Measurements from ENCODE around the gene WWOX. TPM values are rescaled to one million over a fixed set of nuclear protein-coding genes. Genes with fewer than 3 reads are reported as not detected.
"Not testable (repeated sequence)": the region's sequence is repeated elsewhere in the genome, so short reads cannot be mapped to it uniquely, and the experiment has no call there.

WWOX gene
- 8.6 TPM for total RNA-seq
- long read RNA-seq, partial matches to known transcripts: 0 of 10 reads
- long read RNA-seq, other reads (novel, unspliced or antisense): 10 of 10 reads

GRCh38 chr16:78099271-78100111, at the start of gene WWOX:
WWOX (plus strand) TSS chr16:78099654.
- intact Hi-C loops (cut with DNase I): loop anchor here (10.0 kb wide), 1 partner anchor 425 kb away; no protein-coding TSS in a partner anchor
- peak; percentile 97 for DNase-seq (ENCODE audit: low spot score)

- DNase-seq (ENCODE audit: low spot score): no peak
- intact Hi-C loops (cut with DNase I): no loop called here
Measured at GRCh38 chr16:78050734-78051400, 48.6 kb upstream of the WWOX start.

- intact Hi-C loops (cut with DNase I): no loop called here
Measured at GRCh38 chr16:78057803-78058564, 41.5 kb upstream of the WWOX start.

GRCh38 chr16:78059806-78060205, 39.6 kb upstream of the WWOX start:
- intact Hi-C loops (cut with DNase I); DNase-seq (ENCODE audit: low spot score): not testable (repeated sequence)

More at GRCh38 chr16:78057803-78058564, 41.5 kb upstream of the WWOX start:
- no peak for DNase-seq (ENCODE audit: low spot score)

- DNase-seq (ENCODE audit: low spot score): no peak
- intact Hi-C loops (cut with DNase I): no loop called here
Measured at GRCh38 chr16:78060295-78060694, 39.2 kb upstream of the WWOX start.

GRCh38 chr16:78060809-78061208, 38.6 kb upstream of the WWOX start:
- intact Hi-C loops (cut with DNase I): no loop called here
- no peak for DNase-seq (ENCODE audit: low spot score)

- no peak for DNase-seq (ENCODE audit: low spot score)
- intact Hi-C loops (cut with DNase I): no loop called here
Measured at GRCh38 chr16:78065319-78065718, 34.1 kb upstream of the WWOX start.

- intact Hi-C loops (cut with DNase I): no loop called here
Measured at GRCh38 chr16:78069913-78070312, 29.5 kb upstream of the WWOX start.

GRCh38 chr16:78072275-78072674, 27.2 kb upstream of the WWOX start:
- no peak for DNase-seq (ENCODE audit: low spot score)
- intact Hi-C loops (cut with DNase I): no loop called here

More at GRCh38 chr16:78069913-78070312, 29.5 kb upstream of the WWOX start:
- no peak for DNase-seq (ENCODE audit: low spot score)

GRCh38 chr16:78075800-78076199, 23.7 kb upstream of the WWOX start:
- DNase-seq (ENCODE audit: low spot score): no peak
- intact Hi-C loops (cut with DNase I): no loop called here

GRCh38 chr16:78081341-78081740, 18.1 kb upstream of the WWOX start:
- intact Hi-C loops (cut with DNase I): no loop called here
- DNase-seq (ENCODE audit: low spot score): no peak

GRCh38 chr16:78091419-78091818, 8.0 kb upstream of the WWOX start:
- DNase-seq (ENCODE audit: low spot score): no peak
- intact Hi-C loops (cut with DNase I): loop anchor here (10.0 kb wide), 1 partner anchor 417 kb away; no protein-coding TSS in a partner anchor

- DNase-seq (ENCODE audit: low spot score): no peak
- intact Hi-C loops (cut with DNase I): loop anchor here (10.0 kb wide), 1 partner anchor 418 kb away; no protein-coding TSS in a partner anchor
Measured at GRCh38 chr16:78092758-78093157, 6.7 kb upstream of the WWOX start.

GRCh38 chr16:78094166-78094565, 5.3 kb upstream of the WWOX start:
- DNase-seq (ENCODE audit: low spot score): no peak
- intact Hi-C loops (cut with DNase I): loop anchor here (10.0 kb wide), 1 partner anchor 419 kb away; no protein-coding TSS in a partner anchor

GRCh38 chr16:78094998-78095397, 4.5 kb upstream of the WWOX start:
- intact Hi-C loops (cut with DNase I): loop anchor here (10.0 kb wide), 1 partner anchor 420 kb away; no protein-coding TSS in a partner anchor
- DNase-seq (ENCODE audit: low spot score): no peak

- intact Hi-C loops (cut with DNase I): loop anchor here (10.0 kb wide), 1 partner anchor 422 kb away; no protein-coding TSS in a partner anchor
- no peak for DNase-seq (ENCODE audit: low spot score)
Measured at GRCh38 chr16:78096386-78096785, 3.1 kb upstream of the WWOX start.

- intact Hi-C loops (cut with DNase I): loop anchor here (10.0 kb wide), 1 partner anchor 423 kb away; no protein-coding TSS in a partner anchor
- DNase-seq (ENCODE audit: low spot score): no peak
Measured at GRCh38 chr16:78097548-78097947, 1.9 kb upstream of the WWOX start.

- intact Hi-C loops (cut with DNase I): loop anchor here (10.0 kb wide), 1 partner anchor 423 kb away; no protein-coding TSS in a partner anchor
Measured at GRCh38 chr16:78098087-78098486, 1.4 kb upstream of the WWOX start.

GRCh38 chr16:78098595-78099270, 721 bp upstream of the WWOX start:
- intact Hi-C loops (cut with DNase I): loop anchor here (10.0 kb wide), 1 partner anchor 424 kb away; no protein-coding TSS in a partner anchor
- no peak for DNase-seq (ENCODE audit: low spot score)

More at GRCh38 chr16:78098087-78098486, 1.4 kb upstream of the WWOX start:
- no peak for DNase-seq (ENCODE audit: low spot score)
